Fibroblast of lung (primary cell): ENCODE results near the gene PBX4. TPM values are rescaled to one million over a fixed set of nuclear protein-coding genes. Genes with fewer than 3 reads are reported as not detected.

Experiments used
- DNase-seq, 2 donors: peaks; one replicate each; pipeline versions ENCODE4 v3.0.0 to v3.0.0-alpha.2; 2010; ENCODE audit warnings: low read depth in 2 of 2
- H2AFZ ChIP-seq: 2 replicates; pipeline ENCODE4 v1.5.1; 2012; ENCODE audit warnings: low read length, control low read depth, inconsistent platforms
- H3K27ac ChIP-seq: 2 replicates; pipeline ENCODE4 v1.5.1; 2011; ENCODE audit warnings: low read length, control low read depth; ENCODE audit not compliant: insufficient read depth
- H3K27me3 ChIP-seq: 2 replicates; pipeline ENCODE4 v1.5.1; 2011; ENCODE audit warnings: mild to moderate bottlenecking, low read length; ENCODE audit not compliant: control insufficient read depth, insufficient read depth
- H3K36me3 ChIP-seq: 2 replicates; pipeline ENCODE4 v1.5.1; 2011; ENCODE audit warnings: low read length; ENCODE audit not compliant: control insufficient read depth, insufficient read depth
- H3K4me1 ChIP-seq: 2 replicates; pipeline ENCODE4 v1.5.1; 2011; ENCODE audit warnings: low read length; ENCODE audit not compliant: control insufficient read depth, insufficient read depth; ENCODE audit errors: extremely low read depth
- H3K4me2 ChIP-seq: 2 replicates; pipeline ENCODE4 v1.5.1; 2011; ENCODE audit warnings: low read length, control low read depth; ENCODE audit not compliant: insufficient read depth; ENCODE audit errors: extremely low read depth
- H3K4me3 ChIP-seq, 4 experiments: fragments of 200-600 bp in 1 of 4; sonication (generic) in 1 of 4; replicated peaks in 1 of 4; 2 replicates each; pipeline ENCODE4 v1.5.1; 2011 to 2016; ENCODE audit warnings: low read length in 4 of 4, low read depth in 3 of 4, mild to moderate bottlenecking in 3 of 4, control low read depth in 2 of 4, inconsistent platforms in 1 of 4, mixed read lengths in 1 of 4; ENCODE audit not compliant: insufficient read depth in 1 of 4; ENCODE audit errors: control extremely low read depth in 1 of 4
- H3K79me2 ChIP-seq: 2 replicates; pipeline ENCODE4 v1.5.1; 2012; ENCODE audit warnings: mild to moderate bottlenecking, low read length, inconsistent platforms; ENCODE audit not compliant: control insufficient read depth, insufficient read depth
- H3K9ac ChIP-seq: 2 replicates; pipeline ENCODE4 v1.5.1; 2011; ENCODE audit warnings: mild to moderate bottlenecking, low read length, control low read depth; ENCODE audit not compliant: insufficient read depth
- H3K9me3 ChIP-seq: 2 replicates; pipeline ENCODE4 v1.5.1; 2012; ENCODE audit warnings: low read depth, low read length; ENCODE audit not compliant: control insufficient read depth, insufficient read depth
- H4K20me1 ChIP-seq: 2 replicates; pipeline ENCODE4 v1.5.1; 2011; ENCODE audit warnings: low read length; ENCODE audit not compliant: control insufficient read depth, insufficient read depth; ENCODE audit errors: extremely low read depth
- CTCF ChIP-seq, 2 donors: IDR thresholded peaks in 1 of 2; conservative IDR thresholded peaks in 1 of 2; 1 replicate in 1 of 2; 2 replicates in 1 of 2; pipeline ENCODE4 v1.5.1; 2011 to 2012; ENCODE audit warnings: low read length in 2 of 2, control low read depth in 1 of 2, inconsistent platforms in 1 of 2, low read depth in 1 of 2, mild to moderate bottlenecking in 1 of 2
- EZH2 ChIP-seq: IDR thresholded peaks from 2 replicates; pipeline ENCODE4 v1.5.1; 2012; ENCODE audit warnings: low read length, control low read depth, mild to moderate bottlenecking; ENCODE audit errors: missing control alignments
- polyA plus RNA-seq, 2 donors: library from polyadenylated mRNA; depleted of rRNA in 1 of 2; stranded (reverse) in 1 of 2; unstranded in 1 of 2; fragments of >200 nt; gene quantifications; 2 replicates each; pipeline ENCODE4 v1.2.1, GENCODE V29; 2011 to 2012; ENCODE audit warnings: missing spikeins in 1 of 2
- total RNA-seq: library from RNA; depleted of rRNA; stranded (reverse); fragments of >200 nt; gene quantifications from 2 replicates; pipeline ENCODE4 v1.2.1, GENCODE V29; 2014

The PBX4 gene
- total and polyA plus RNA-seq, 2 donors (not counting 1 experiment from before 2014, with no cell fraction given), result 0.39 to 1.7 TPM

GRCh38 chr19:19619181-19619848 lies 828 bp upstream of the PBX4 start:
- no peak overlapping the region for H3K9ac ChIP-seq
- no peaks in the 10 kb centered on the region for H3K36me3 ChIP-seq
- no peaks in the 10 kb centered on the region for H4K20me1 ChIP-seq
- no peaks in the 10 kb centered on the region for H3K9me3 ChIP-seq
- H3K4me3 ChIP-seq, result peak overlapping the region in 1 of 4 experiments; percentile 51
- no peak overlapping the region for H3K4me2 ChIP-seq
- no peak for DNase-seq
- H3K4me1 ChIP-seq, result no peaks in the 10 kb centered on the region
- no peak overlapping the region for H2AFZ ChIP-seq
- H3K27me3 ChIP-seq, result no peaks in the 10 kb centered on the region
- no peaks in the 10 kb centered on the region for H3K79me2 ChIP-seq
- H3K27ac ChIP-seq, result no peak overlapping the region
- no peak for TF ChIP-seq CTCF (conservative IDR thresholded peaks at IDR 0.05 in 1 of 2, IDR thresholded peaks at IDR 0.05 in 1 of 2; ENCODE audit: low read depth in 1 of 2, low read length in 2 of 2)
- no peak for TF ChIP-seq EZH2

- DNase-seq, result peak in 1 of 2 donors; percentile 45
- Histone ChIP-seq H3K36me3 (no peaks in the 10 kb centered on the region), H3K4me2 (no peak overlapping the region), H3K4me3 (no peak overlapping the region), H4K20me1 (no peaks in the 10 kb centered on the region), H3K4me1 (no peaks in the 10 kb centered on the region), H3K9ac (no peak overlapping the region), H3K9me3 (no peaks in the 10 kb centered on the region), H3K79me2 (no peaks in the 10 kb centered on the region), H3K27me3 (no peaks in the 10 kb centered on the region), H2AFZ (no peak overlapping the region), H3K27ac (no peak overlapping the region)
- no peak for TF ChIP-seq EZH2
- no peak for TF ChIP-seq CTCF (conservative IDR thresholded peaks at IDR 0.05 in 1 of 2, IDR thresholded peaks at IDR 0.05 in 1 of 2; ENCODE audit: low read depth in 1 of 2, low read length in 2 of 2)
Observed at GRCh38 chr19:19615086-19615485, 3.4 kb downstream of the PBX4 start.

GRCh38 chr19:19613506-19613905 lies 5.0 kb downstream of the PBX4 start:
- no peak overlapping the region for H3K4me2 ChIP-seq
- peak in 1 of 2 donors; percentile 29 for DNase-seq
- no peak overlapping the region for H2AFZ ChIP-seq
- H3K9ac ChIP-seq, result no peak overlapping the region
- H3K79me2 ChIP-seq, result no peaks in the 10 kb centered on the region
- H3K36me3 ChIP-seq, result no peaks in the 10 kb centered on the region
- H3K4me3 ChIP-seq, result no peak overlapping the region
- no peaks in the 10 kb centered on the region for H3K9me3 ChIP-seq
- TF ChIP-seq CTCF (conservative IDR thresholded peaks at IDR 0.05 in 1 of 2, IDR thresholded peaks at IDR 0.05 in 1 of 2; ENCODE audit: low read depth in 1 of 2, low read length in 2 of 2) (no peak), EZH2 (no peak)
- H3K4me1 ChIP-seq, result no peaks in the 10 kb centered on the region
- no peaks in the 10 kb centered on the region for H4K20me1 ChIP-seq
- no peaks in the 10 kb centered on the region for H3K27me3 ChIP-seq
- no peak overlapping the region for H3K27ac ChIP-seq
